ENCODE measurements around the gene TIMM10B. TPM values are rescaled to one million over a fixed set of nuclear protein-coding genes. Genes with fewer than 3 reads are reported as not detected.
"Not testable (repeated sequence)": the region's sequence is repeated elsewhere in the genome, so short reads cannot be mapped to it uniquely, and the experiment has no call there.

Gene TIMM10B
- polyA plus RNA-seq, 2 of the 4 experiments (the other 2 are of a cell fraction), result 24.4 to 35.6 TPM

DNA sequence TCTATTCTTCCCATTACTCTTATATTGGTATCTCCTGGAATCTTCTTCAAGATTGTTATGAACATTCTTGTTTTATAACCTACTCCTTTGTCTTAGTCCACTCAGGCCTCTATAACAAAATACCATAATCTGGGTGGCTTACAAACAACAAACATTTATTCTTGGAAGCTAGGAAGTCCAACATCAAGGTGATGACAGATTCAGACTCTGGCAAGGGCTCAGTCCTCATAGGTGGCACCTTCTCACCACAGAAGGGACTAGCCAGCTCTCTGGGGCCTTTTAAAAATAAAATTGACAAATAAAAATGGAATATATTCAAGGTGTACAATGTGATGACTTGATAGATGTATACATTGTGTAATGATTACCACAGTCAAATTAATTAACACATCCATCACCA, 35.6 kb downstream of the TIMM10B start:
- POLR2A ChIA-PET, result no interaction called here
- CTCF ChIA-PET, result interaction anchor here (1.3 kb wide), 1 partner anchor 91 kb away, joined by 5 read pairs; no protein-coding TSS in a partner anchor

DNA sequence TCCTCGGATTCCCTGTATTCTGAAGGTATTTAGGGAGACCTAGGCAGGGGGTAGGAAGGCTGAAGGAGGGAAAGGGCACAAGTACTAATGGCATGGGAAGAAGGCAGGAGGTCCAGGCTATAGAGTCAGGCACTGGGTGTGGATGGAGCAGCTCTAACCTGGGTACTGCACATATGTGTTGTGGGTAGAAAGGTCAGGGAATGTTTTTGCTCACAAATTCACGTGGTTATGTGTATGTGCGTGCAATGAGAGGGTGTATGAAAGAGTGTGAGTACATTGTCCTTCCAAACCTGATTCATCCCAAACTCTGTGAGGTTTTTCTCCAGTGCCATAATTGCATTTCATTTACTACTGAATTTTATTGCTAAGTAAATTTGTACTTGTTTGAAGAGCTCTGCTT, 39.0 kb downstream of the TIMM10B start:
- TF ChIP-seq KDM1A (IDR thresholded peaks at IDR 0.05; ENCODE audit: low read depth), result no peak
- TF ChIP-seq ZC3H11A (IDR thresholded peaks at IDR 0.05), result no peak
- H3K9me3 ChIP-seq, result no peaks in the 10 kb centered on the region
- WGBS (ENCODE audit: missing lambda C conversion rate), result 89% methylated on average over 3 of the region's 3 CpGs
- H3K4me1 ChIP-seq, result peaks cover 7% of the 10 kb centered on the region; the same call in 1 of the 3 replicates
- no peak for ATAC-seq
- ChIA-PET CTCF (interaction anchor here (1.2 to 2.1 kb wide), 3 partner anchors 11 to 141 kb away, joined by 3 to 14 read pairs (median 6); no protein-coding TSS in a partner anchor), POLR2A (no interaction called here)
- H3K27ac ChIP-seq, result no peak overlapping the region
- DNase-seq (ENCODE audit: low read depth in 1 of 2, low spot score in 1 of 2), result no peak
- H3K4me2 ChIP-seq, result no peak overlapping the region
- H3K4me3 ChIP-seq, result no peak overlapping the region
- no peak for FAIRE-seq

More for the DNA sequence above, 35.6 kb downstream of the TIMM10B start:
- H3K27ac ChIP-seq, result no peak overlapping the region
- H3K4me3 ChIP-seq, result no peak overlapping the region
- DNase-seq (ENCODE audit: low read depth in 1 of 2, low spot score in 1 of 2) (no peak), FAIRE-seq (no peak), ATAC-seq (no peak)
- H3K9me3 ChIP-seq, result no peaks in the 10 kb centered on the region
- no peak for TF ChIP-seq POLR2AphosphoS2 (conservative IDR thresholded peaks at IDR 0.05; ENCODE audit: low read length)
- no peak for TF ChIP-seq CBX2 (IDR thresholded peaks at IDR 0.05; ENCODE audit: borderline replicate concordance, low read depth)
- TF ChIP-seq EHMT2 (IDR thresholded peaks at IDR 0.05; ENCODE audit: low read depth), result no peak
- no peak for TF ChIP-seq ZNF302 (CRISPR knock-in tag; IDR thresholded peaks at IDR 0.05)
- no peak for TF ChIP-seq CBX8 (IDR thresholded peaks at IDR 0.05)
- TF ChIP-seq SMC3 (IDR thresholded peaks at IDR 0.05), result no peak
- TF ChIP-seq, protein P1, sequence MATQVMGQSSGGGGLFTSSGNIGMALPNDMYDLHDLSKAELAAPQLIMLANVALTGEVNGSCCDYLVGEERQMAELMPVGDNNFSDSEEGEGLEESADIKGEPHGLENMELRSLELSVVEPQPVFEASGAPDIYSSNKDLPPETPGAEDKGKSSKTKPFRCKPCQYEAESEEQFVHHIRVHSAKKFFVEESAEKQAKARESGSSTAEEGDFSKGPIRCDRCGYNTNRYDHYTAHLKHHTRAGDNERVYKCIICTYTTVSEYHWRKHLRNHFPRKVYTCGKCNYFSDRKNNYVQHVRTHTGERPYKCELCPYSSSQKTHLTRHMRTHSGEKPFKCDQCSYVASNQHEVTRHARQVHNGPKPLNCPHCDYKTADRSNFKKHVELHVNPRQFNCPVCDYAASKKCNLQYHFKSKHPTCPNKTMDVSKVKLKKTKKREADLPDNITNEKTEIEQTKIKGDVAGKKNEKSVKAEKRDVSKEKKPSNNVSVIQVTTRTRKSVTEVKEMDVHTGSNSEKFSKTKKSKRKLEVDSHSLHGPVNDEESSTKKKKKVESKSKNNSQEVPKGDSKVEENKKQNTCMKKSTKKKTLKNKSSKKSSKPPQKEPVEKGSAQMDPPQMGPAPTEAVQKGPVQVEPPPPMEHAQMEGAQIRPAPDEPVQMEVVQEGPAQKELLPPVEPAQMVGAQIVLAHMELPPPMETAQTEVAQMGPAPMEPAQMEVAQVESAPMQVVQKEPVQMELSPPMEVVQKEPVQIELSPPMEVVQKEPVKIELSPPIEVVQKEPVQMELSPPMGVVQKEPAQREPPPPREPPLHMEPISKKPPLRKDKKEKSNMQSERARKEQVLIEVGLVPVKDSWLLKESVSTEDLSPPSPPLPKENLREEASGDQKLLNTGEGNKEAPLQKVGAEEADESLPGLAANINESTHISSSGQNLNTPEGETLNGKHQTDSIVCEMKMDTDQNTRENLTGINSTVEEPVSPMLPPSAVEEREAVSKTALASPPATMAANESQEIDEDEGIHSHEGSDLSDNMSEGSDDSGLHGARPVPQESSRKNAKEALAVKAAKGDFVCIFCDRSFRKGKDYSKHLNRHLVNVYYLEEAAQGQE (IDR thresholded peaks at IDR 0.05), result no peak
- TF ChIP-seq MAFK (IDR thresholded peaks at IDR 0.05; ENCODE audit: partially characterized antibody), result no peak
- TF ChIP-seq MAZ (IDR thresholded peaks at IDR 0.05; ENCODE audit: borderline replicate concordance, low read depth, low read length), result no peak
- TF ChIP-seq, protein P2, sequence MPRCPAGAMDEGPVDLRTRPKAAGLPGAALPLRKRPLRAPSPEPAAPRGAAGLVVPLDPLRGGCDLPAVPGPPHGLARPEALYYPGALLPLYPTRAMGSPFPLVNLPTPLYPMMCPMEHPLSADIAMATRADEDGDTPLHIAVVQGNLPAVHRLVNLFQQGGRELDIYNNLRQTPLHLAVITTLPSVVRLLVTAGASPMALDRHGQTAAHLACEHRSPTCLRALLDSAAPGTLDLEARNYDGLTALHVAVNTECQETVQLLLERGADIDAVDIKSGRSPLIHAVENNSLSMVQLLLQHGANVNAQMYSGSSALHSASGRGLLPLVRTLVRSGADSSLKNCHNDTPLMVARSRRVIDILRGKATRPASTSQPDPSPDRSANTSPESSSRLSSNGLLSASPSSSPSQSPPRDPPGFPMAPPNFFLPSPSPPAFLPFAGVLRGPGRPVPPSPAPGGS (IDR thresholded peaks at IDR 0.05), result no peak
- TF ChIP-seq EP300 (IDR thresholded peaks at IDR 0.05), result no peak
- TF ChIP-seq, protein P3, sequence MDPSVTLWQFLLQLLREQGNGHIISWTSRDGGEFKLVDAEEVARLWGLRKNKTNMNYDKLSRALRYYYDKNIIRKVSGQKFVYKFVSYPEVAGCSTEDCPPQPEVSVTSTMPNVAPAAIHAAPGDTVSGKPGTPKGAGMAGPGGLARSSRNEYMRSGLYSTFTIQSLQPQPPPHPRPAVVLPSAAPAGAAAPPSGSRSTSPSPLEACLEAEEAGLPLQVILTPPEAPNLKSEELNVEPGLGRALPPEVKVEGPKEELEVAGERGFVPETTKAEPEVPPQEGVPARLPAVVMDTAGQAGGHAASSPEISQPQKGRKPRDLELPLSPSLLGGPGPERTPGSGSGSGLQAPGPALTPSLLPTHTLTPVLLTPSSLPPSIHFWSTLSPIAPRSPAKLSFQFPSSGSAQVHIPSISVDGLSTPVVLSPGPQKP (IDR thresholded peaks at IDR 0.05; ENCODE audit: low read depth, low read length), result no peak
- TF ChIP-seq, protein P4, sequence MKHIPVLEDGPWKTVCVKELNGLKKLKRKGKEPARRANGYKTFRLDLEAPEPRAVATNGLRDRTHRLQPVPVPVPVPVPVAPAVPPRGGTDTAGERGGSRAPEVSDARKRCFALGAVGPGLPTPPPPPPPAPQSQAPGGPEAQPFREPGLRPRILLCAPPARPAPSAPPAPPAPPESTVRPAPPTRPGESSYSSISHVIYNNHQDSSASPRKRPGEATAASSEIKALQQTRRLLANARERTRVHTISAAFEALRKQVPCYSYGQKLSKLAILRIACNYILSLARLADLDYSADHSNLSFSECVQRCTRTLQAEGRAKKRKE (CRISPR knock-in tag; IDR thresholded peaks at IDR 0.05; ENCODE audit: low read depth), result no peak
- TF ChIP-seq TP53 (CRISPR knock-in tag; IDR thresholded peaks at IDR 0.05), result no peak
- TF ChIP-seq RCOR1 (IDR thresholded peaks at IDR 0.05; ENCODE audit: low read depth, low read length), result no peak
- no peaks in the 10 kb centered on the region for H3K4me1 ChIP-seq
- no peak overlapping the region for H3K4me2 ChIP-seq

DNA sequence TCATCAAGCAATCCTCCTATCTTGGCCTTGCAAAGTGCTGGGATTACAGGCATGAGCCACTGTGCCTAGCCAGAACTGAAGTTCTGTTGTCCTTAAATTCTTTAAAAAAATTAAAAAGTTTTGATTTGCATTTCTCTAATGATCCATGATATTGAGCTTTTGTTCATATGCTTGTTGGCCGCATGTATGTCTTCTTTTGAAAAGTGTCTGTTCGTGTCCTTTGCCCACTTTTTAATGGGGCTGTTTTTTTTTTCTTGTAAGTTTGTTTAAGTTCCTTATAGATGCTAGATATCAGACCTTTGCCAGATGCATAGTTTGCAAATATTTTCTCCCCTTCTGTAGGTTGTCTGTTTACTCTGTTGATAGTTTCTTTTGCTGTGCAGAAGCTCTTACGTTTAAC, 40.6 kb downstream of the TIMM10B start:
- FAIRE-seq; POLR2A ChIA-PET; ATAC-seq; H3K9me3 ChIP-seq; H3K27ac ChIP-seq; H3K4me3 ChIP-seq; H3K4me2 ChIP-seq; H3K4me1 ChIP-seq; DNase-seq (ENCODE audit: low read depth in 1 of 2, low spot score in 1 of 2): not testable (repeated sequence)
- WGBS (ENCODE audit: missing lambda C conversion rate), result 90% methylated on average over 3 of the region's 3 CpGs
- CTCF ChIA-PET, result interaction anchor here (2.6 kb wide), 1 partner anchor 9 kb away, joined by 9 read pairs; no protein-coding TSS in a partner anchor
